HepG2 (cell line): ENCODE measurements around the gene PTPRD.

Source experiments
- CTCF ChIP-seq: sonication (generic); formaldehyde crosslinking; IDR thresholded peaks from 2 replicates; pipeline ENCODE4 v1.5.0; 2020; ENCODE audit warnings: mild to moderate bottlenecking, missing genetic modification reagents, moderate library complexity
- POLR2A ChIP-seq, 2 experiments: IDR thresholded peaks; 2 replicates each; pipeline ENCODE4 v1.6.1; 2011; ENCODE audit warnings: low read depth in 2 of 2, low read length in 2 of 2, mild to moderate bottlenecking in 1 of 2, moderate library complexity in 1 of 2; ENCODE audit not compliant: insufficient read depth in 1 of 2
- POLR2G ChIP-seq: fragments of 200-400 bp; formaldehyde crosslinking; IDR thresholded peaks from 2 replicates; pipeline ENCODE4 v1.6.1; 2018; ENCODE audit warnings: mild to moderate bottlenecking, low read depth, low read length, moderate library complexity
- ZFP91 ChIP-seq: sonication (generic); formaldehyde crosslinking; IDR thresholded peaks from 2 replicates; pipeline ENCODE4 v1.9.0; 2022; ENCODE audit warnings: missing genetic modification reagents, mild to moderate bottlenecking, borderline replicate concordance
- ZFX ChIP-seq: sonication (generic); formaldehyde crosslinking; IDR thresholded peaks from 2 replicates; pipeline ENCODE4 v1.4.0; 2020; ENCODE audit warnings: mild to moderate bottlenecking, low read depth, missing genetic modification reagents, moderate library complexity

- TF ChIP-seq POLR2A (IDR thresholded peaks at IDR 0.05; ENCODE audit: insufficient read depth in 1 of 2, low read depth in 2 of 2, low read length in 2 of 2) (no peak), CTCF (CRISPR knock-in tag) (0 out of 2 replicates have a peak, but pooled peaks have one; percentile 11), ZFX (CRISPR knock-in tag) (no peak), POLR2G (no peak), ZFP91 (CRISPR knock-in tag) (no peak)
Measured at GRCh38 chr9:10612641-10613398, at the start of gene PTPRD.
